SK-N-SH (cell line): ENCODE results near the gene GABARAPL2. TPM values are rescaled to one million over a fixed set of nuclear protein-coding genes. Genes with fewer than 3 reads are reported as not detected.
A peak's percentile ranks its signal among the peaks of the same experiment; 100 is the strongest.

Source experiments
- CTCF ChIA-PET: fragments of 300-600, 350-600 bp; formaldehyde crosslinking; extraction: SDS; loops from one replicate; lab custom pipeline; 2021; lab: Yijun Ruan, JAX
- POLR2A ChIA-PET: fragments of 350-600 bp; sonication (Branson Sonifier 250); formaldehyde crosslinking; extraction: SDS; loops from one replicate; lab custom pipeline; 2020; ENCODE audit warnings: antibody characterized with exemption, inconsistent platforms; lab: Yijun Ruan, JAX
- DNase-seq: peaks from one replicate; pipeline ENCODE4 v3.0.0; 2012
- H2AFZ ChIP-seq: fragments of 200-600 bp; sonication (generic); 2 replicates; pipeline ENCODE4 v1.8.1; 2016; ENCODE audit warnings: antibody characterized with exemption, mild to moderate bottlenecking, low read depth
- H3F3A ChIP-seq: fragments of 200-600 bp; sonication (generic); replicated peaks from 2 replicates; pipeline ENCODE3; 2016; ENCODE audit warnings: antibody characterized with exemption, mild to moderate bottlenecking; ENCODE audit not compliant: insufficient read depth
- H3K27ac ChIP-seq, 2 experiments: fragments of 200-500 bp in 1 of 2; fragments of 200-600 bp in 1 of 2; sonication (Bioruptor generic) in 1 of 2; sonication (generic), shearing (Covaris generic) in 1 of 2; 2 replicates each; pipeline versions ENCODE4 v1.5.1 to v1.6.1; 2014 to 2016; ENCODE audit warnings: low read depth in 2 of 2, inconsistent platforms in 1 of 2, low read length in 1 of 2, mild to moderate bottlenecking in 1 of 2, mixed read lengths in 1 of 2
- H3K27me3 ChIP-seq: fragments of 200-600 bp; sonication (generic), shearing (Covaris generic); 2 replicates; pipeline ENCODE4 v1.6.1; 2016; ENCODE audit warnings: mixed run types; ENCODE audit not compliant: insufficient read depth
- H3K36me3 ChIP-seq, 2 experiments: fragments of 200-500 bp in 1 of 2; fragments of 200-600 bp in 1 of 2; sonication (Bioruptor generic) in 1 of 2; sonication (generic) in 1 of 2; replicated peaks in 1 of 2; 2 replicates each; pipeline versions ENCODE3 to v1.5.1; 2014 to 2016; ENCODE audit warnings: low read length in 1 of 2, mild to moderate bottlenecking in 1 of 2; ENCODE audit not compliant: insufficient read depth in 2 of 2, control insufficient read depth in 1 of 2
- H3K4me1 ChIP-seq, 2 experiments: fragments of 200-500 bp in 1 of 2; fragments of 200-600 bp in 1 of 2; sonication (Bioruptor generic) in 1 of 2; sonication (generic), shearing (Covaris generic) in 1 of 2; 2 replicates each; pipeline versions ENCODE4 v1.5.1 to v1.6.1; 2014 to 2016; ENCODE audit warnings: low read depth in 1 of 2, low read length in 1 of 2, mixed run types in 1 of 2; ENCODE audit not compliant: insufficient read depth in 2 of 2, control insufficient read depth in 1 of 2
- H3K4me2 ChIP-seq: fragments of 200-600 bp; sonication (generic), shearing (Covaris generic); 2 replicates; pipeline ENCODE4 v1.6.1; 2017; ENCODE audit warnings: mixed run types
- H3K4me3 ChIP-seq, 2 experiments: fragments of 200-500 bp in 1 of 2; fragments of 200-600 bp in 1 of 2; sonication (Bioruptor generic) in 1 of 2; sonication (generic), shearing (Covaris generic) in 1 of 2; 2 replicates each; pipeline versions ENCODE4 v1.5.1 to v1.8.1; 2014 to 2016; ENCODE audit warnings: low read depth in 2 of 2, inconsistent platforms in 1 of 2, low read length in 1 of 2, mild to moderate bottlenecking in 1 of 2, mixed read lengths in 1 of 2, moderate library complexity in 1 of 2
- H3K79me2 ChIP-seq: fragments of 200-600 bp; sonication (generic); 2 replicates; pipeline ENCODE4 v1.8.1; 2017; ENCODE audit warnings: mild to moderate bottlenecking; ENCODE audit not compliant: insufficient read depth
- H3K9ac ChIP-seq: fragments of 200-600 bp; sonication (generic); 2 replicates; pipeline ENCODE4 v1.6.1; 2017; ENCODE audit warnings: mixed run types
- H3K9me2 ChIP-seq: fragments of 200-600 bp; sonication (generic); 2 replicates; pipeline ENCODE4 v1.6.1; 2017; ENCODE audit warnings: mixed run types
- H3K9me3 ChIP-seq: fragments of 200-600 bp; sonication (generic); 2 replicates; pipeline ENCODE4 v1.6.1; 2017; ENCODE audit warnings: mixed run types, mild to moderate bottlenecking, moderate library complexity
- H4K20me1 ChIP-seq: fragments of 200-600 bp; sonication (generic); 2 replicates; pipeline ENCODE4 v1.6.1; 2017; ENCODE audit warnings: mild to moderate bottlenecking, mixed run types; ENCODE audit not compliant: insufficient read depth
- CTCF ChIP-seq: fragments of 200-600 bp; sonication (generic); IDR thresholded peaks from 2 replicates; pipeline ENCODE4 v1.6.1; 2017; ENCODE audit warnings: antibody characterized with exemption, mild to moderate bottlenecking, moderate library complexity
- ELF1 ChIP-seq: IDR thresholded peaks from 2 replicates; pipeline ENCODE4 v1.4.0; 2012
- EP300 ChIP-seq, 2 experiments: IDR thresholded peaks; 2 replicates each; pipeline versions ENCODE4 v1.4.0 to v1.6.1; 2012; ENCODE audit warnings: borderline replicate concordance in 1 of 2, low read depth in 1 of 2, low read length in 1 of 2
- EZH2phosphoT487 ChIP-seq: fragments of 200-600 bp; sonication (generic); IDR thresholded peaks from 2 replicates; pipeline ENCODE4 v1.6.1; 2017; ENCODE audit warnings: low read depth, mixed run types, mild to moderate bottlenecking, antibody characterized with exemption, moderate library complexity, borderline replicate concordance
- FOSL2 ChIP-seq: IDR thresholded peaks from 2 replicates; pipeline ENCODE4 v1.4.0; 2012; ENCODE audit warnings: low read depth, mild to moderate bottlenecking, moderate library complexity, borderline replicate concordance
- FOXJ3 ChIP-seq: sonication (generic); formaldehyde crosslinking; IDR thresholded peaks from 2 replicates; pipeline ENCODE4 v1.5.1; 2020; ENCODE audit warnings: mild to moderate bottlenecking, missing genetic modification reagents
- FOXM1 ChIP-seq: IDR thresholded peaks from 2 replicates; pipeline ENCODE4 v1.4.0; 2012; ENCODE audit warnings: low read depth, mild to moderate bottlenecking
- GABPA ChIP-seq: IDR thresholded peaks from 2 replicates; pipeline ENCODE4 v1.4.0; 2012; ENCODE audit warnings: low read depth, mild to moderate bottlenecking
- IRF3 ChIP-seq: fragments of 150-350 bp; IDR thresholded peaks from 2 replicates; pipeline ENCODE4 v1.6.1; 2016; ENCODE audit warnings: mild to moderate bottlenecking, low read depth, low read length
- MAX ChIP-seq: IDR thresholded peaks from 2 replicates; pipeline ENCODE4 v1.4.0; 2012; ENCODE audit warnings: low read depth
- MEF2A ChIP-seq: IDR thresholded peaks from 2 replicates; pipeline ENCODE4 v1.4.0; 2012; ENCODE audit warnings: low read depth, borderline replicate concordance
- MXI1 ChIP-seq: IDR thresholded peaks from 2 replicates; pipeline ENCODE4 v1.6.1; 2012; ENCODE audit warnings: mild to moderate bottlenecking, low read depth, low read length, improper control_type of control experiment
- NFIC ChIP-seq: IDR thresholded peaks from 2 replicates; pipeline ENCODE4 v1.4.0; 2012; ENCODE audit warnings: borderline replicate concordance
- NRF1 ChIP-seq: IDR thresholded peaks from 2 replicates; pipeline ENCODE4 v1.6.1; 2012; ENCODE audit warnings: low read depth, mild to moderate bottlenecking, low read length
- POLR2AphosphoS5 ChIP-seq: IDR thresholded peaks from 2 replicates; pipeline ENCODE4 v1.6.1; 2012; ENCODE audit warnings: low read depth, low read length
- RCOR1 ChIP-seq: fragments of 150-350 bp; IDR thresholded peaks from 2 replicates; pipeline ENCODE4 v1.6.1; 2017; ENCODE audit warnings: antibody characterized with exemption, low read length
- REST ChIP-seq: IDR thresholded peaks from 2 replicates; pipeline ENCODE4 v1.6.1; 2012; ENCODE audit warnings: mild to moderate bottlenecking, low read depth, low read length, moderate library complexity
- RFX5 ChIP-seq: IDR thresholded peaks from 2 replicates; pipeline ENCODE4 v1.6.1; 2012; ENCODE audit warnings: mild to moderate bottlenecking, improper control_type of control experiment, low read length
- RXRA ChIP-seq: IDR thresholded peaks from 2 replicates; pipeline ENCODE4 v1.4.0; 2012; ENCODE audit warnings: low read depth, mild to moderate bottlenecking, borderline replicate concordance
- SMC3 ChIP-seq: IDR thresholded peaks from 2 replicates; pipeline ENCODE4 v1.6.1; 2012; ENCODE audit warnings: low read depth, low read length, improper control_type of control experiment
- TCF12 ChIP-seq: IDR thresholded peaks from 2 replicates; pipeline ENCODE4 v1.4.0; 2012
- USF1 ChIP-seq: IDR thresholded peaks from 2 replicates; pipeline ENCODE4 v1.4.0; 2012; ENCODE audit warnings: low read depth, borderline replicate concordance
- USF2 ChIP-seq: fragments of 150-350 bp; IDR thresholded peaks from 2 replicates; pipeline ENCODE4 v1.6.1; 2017; ENCODE audit warnings: antibody characterized with exemption, low read length, low read depth, borderline replicate concordance
- YY1 ChIP-seq: IDR thresholded peaks from 2 replicates; pipeline ENCODE4 v1.4.0; 2012; ENCODE audit warnings: low read depth, mild to moderate bottlenecking
- WGBS: methylation state at CpG from one replicate; pipeline ENCODE4 v1.1.6; 2017; ENCODE audit warnings: low lambda C conversion rate; 5-methylcytosine and 5-hydroxymethylcytosine counted together
- polyA plus RNA-seq, 3 experiments: library from polyadenylated mRNA; depleted of rRNA; stranded (reverse); fragments of >200 nt; gene quantifications; 2 replicates each; pipeline ENCODE4 v1.2.3, GENCODE V29; 2012

The GABARAPL2 gene
- polyA plus RNA-seq (2012; rRNA removed) = 135 and 143 TPM in 2 replicates
- polyA plus RNA-seq (2012; cell fraction: cytosol; rRNA removed) = 180 and 228 TPM in 2 replicates
- 48.5 and 66.0 TPM in 2 replicates for polyA plus RNA-seq (2012; cell fraction: nucleus; rRNA removed)

- Histone ChIP-seq H3K4me3 (peak within 1 kb of the TSS; percentile 80 to 88), H3K36me3 (peaks cover 29 to 35% of the 10 kb centered on the region in 2 experiments), H3F3A (peaks cover 10% of the 10 kb centered on the region), H3K9me2 (no peaks in the 10 kb centered on the region), H4K20me1 (peaks cover 13% of the 10 kb centered on the region), H2AFZ (peak within 1 kb of the TSS; percentile 88), H3K9me3 (no peaks in the 10 kb centered on the region), H3K79me2 (peaks cover 43% of the 10 kb centered on the region), H3K9ac (peak within 1 kb of the TSS; percentile 86), H3K27ac (peak within 1 kb of the TSS; percentile 37 to 64; a peak in 2 of 4 replicates), H3K4me2 (peak within 1 kb of the TSS; percentile 99), H3K4me1 (peaks cover 14 to 16% of the 10 kb centered on the region in 2 experiments; a peak in 3 of 4 replicates), H3K27me3 (no peaks in the 10 kb centered on the region; the same call in 1 of the 2 replicates)
- ChIA-PET POLR2A (interaction anchor here (1.1 to 1.9 kb wide), 3 partner anchors 10 to 49 kb away, joined by 3 to 10 read pairs (median 5); partner anchors contain the start of gene TMEM231), CTCF (interaction anchor here (1.0 to 2.1 kb wide), 5 partner anchors 17 to 101 kb away, joined by 3 to 7 read pairs (median 4); no protein-coding TSS in a partner anchor)
- 1% methylated on average over 38 of the region's 69 CpGs for WGBS
- DNase-seq = peak; percentile 95
- TF ChIP-seq CTCF = no peak
- no peak; a peak in 1 of 4 replicates for TF ChIP-seq EP300 (IDR thresholded peaks at IDR 0.05; ENCODE audit: borderline replicate concordance in 1 of 2, low read depth in 1 of 2, low read length in 1 of 2)
- no peak for TF ChIP-seq USF2
- no peak for TF ChIP-seq RFX5
- no peak for TF ChIP-seq USF1
- TF ChIP-seq IRF3 = no peak
- TF ChIP-seq GABPA = peak; percentile 83
- no peak for TF ChIP-seq NRF1
- no peak for TF ChIP-seq RCOR1
- TF ChIP-seq FOXJ3 (CRISPR knock-in tag) = no peak
- TF ChIP-seq EZH2phosphoT487 = no peak
- TF ChIP-seq MEF2A = no peak
- TF ChIP-seq FOSL2 = no peak
- no peak for TF ChIP-seq ELF1
- no peak for TF ChIP-seq SMC3
- TF ChIP-seq REST = no peak
- peak; percentile 68 for TF ChIP-seq YY1
- peak; percentile 74 for TF ChIP-seq POLR2AphosphoS5
- TF ChIP-seq MAX = no peak
- peak; percentile 29 for TF ChIP-seq MXI1
- no peak for TF ChIP-seq RXRA
- peak; percentile 78 for TF ChIP-seq NFIC
- no peak for TF ChIP-seq FOXM1
- TF ChIP-seq TCF12 = no peak
Observed at GRCh38 chr16:75566040-75566757, at the start of gene GABARAPL2. Gene GABARAPL2, plus strand, starts transcription at chr16:75566379. Its CDS starts 108 bp downstream, at chr16:75566487.
